Bronchial epithelial cell (primary cell): Measurements from ENCODE around the gene EFL1. TPM values are rescaled to one million over a fixed set of nuclear protein-coding genes. Genes with fewer than 3 reads are reported as not detected.
"Not testable (repeated sequence)": the region's sequence is repeated elsewhere in the genome, so short reads cannot be mapped to it uniquely, and the experiment has no call there.

ENCODE experiments used
- DNase-seq: peaks from one replicate; pipeline ENCODE4 v3.0.0-alpha.2; 2010; ENCODE audit warnings: low read depth
- FAIRE-seq: peaks from 2 replicates; lab custom pipeline; 2011; peaks lifted over from hg19 to GRCh38; lab: Jason Lieb, UNC
- H3K27me3 ChIP-seq: 2 replicates; pipeline ENCODE4 v1.5.1; 2011; ENCODE audit warnings: low read length; ENCODE audit not compliant: control insufficient read depth, insufficient read depth
- H3K36me3 ChIP-seq: 2 replicates; pipeline ENCODE4 v1.5.1; 2011; ENCODE audit warnings: low read length; ENCODE audit not compliant: control insufficient read depth, insufficient read depth
- H3K4me3 ChIP-seq: 2 replicates; pipeline ENCODE4 v1.5.1; 2011; ENCODE audit warnings: mild to moderate bottlenecking, low read depth, low read length, control low read depth
- total RNA-seq: library from RNA; depleted of rRNA; stranded (reverse); fragments of >200 nt; gene quantifications from 2 replicates; pipeline ENCODE4 v1.2.1, GENCODE V29; 2014
- TF ChIP-seq, protein P1 (sequence below): IDR thresholded peaks from 2 replicates; pipeline ENCODE4 v1.5.1; 2011; ENCODE audit warnings: mild to moderate bottlenecking, moderate library complexity, low read length, control low read depth, inconsistent platforms; ENCODE audit not compliant: insufficient read depth, severe bottlenecking

The EFL1 gene
- total RNA-seq, 1 donor from 2014 or later, result 28.2 TPM

GRCh38 chr15:82221535-82221934 is 41.0 kb downstream of the EFL1 start:
- FAIRE-seq (peak; percentile 58), DNase-seq (peak; percentile 23)
- H3K36me3 ChIP-seq, H3K4me3 ChIP-seq, H3K27me3 ChIP-seq: not testable (repeated sequence)
- TF ChIP-seq, protein P1, sequence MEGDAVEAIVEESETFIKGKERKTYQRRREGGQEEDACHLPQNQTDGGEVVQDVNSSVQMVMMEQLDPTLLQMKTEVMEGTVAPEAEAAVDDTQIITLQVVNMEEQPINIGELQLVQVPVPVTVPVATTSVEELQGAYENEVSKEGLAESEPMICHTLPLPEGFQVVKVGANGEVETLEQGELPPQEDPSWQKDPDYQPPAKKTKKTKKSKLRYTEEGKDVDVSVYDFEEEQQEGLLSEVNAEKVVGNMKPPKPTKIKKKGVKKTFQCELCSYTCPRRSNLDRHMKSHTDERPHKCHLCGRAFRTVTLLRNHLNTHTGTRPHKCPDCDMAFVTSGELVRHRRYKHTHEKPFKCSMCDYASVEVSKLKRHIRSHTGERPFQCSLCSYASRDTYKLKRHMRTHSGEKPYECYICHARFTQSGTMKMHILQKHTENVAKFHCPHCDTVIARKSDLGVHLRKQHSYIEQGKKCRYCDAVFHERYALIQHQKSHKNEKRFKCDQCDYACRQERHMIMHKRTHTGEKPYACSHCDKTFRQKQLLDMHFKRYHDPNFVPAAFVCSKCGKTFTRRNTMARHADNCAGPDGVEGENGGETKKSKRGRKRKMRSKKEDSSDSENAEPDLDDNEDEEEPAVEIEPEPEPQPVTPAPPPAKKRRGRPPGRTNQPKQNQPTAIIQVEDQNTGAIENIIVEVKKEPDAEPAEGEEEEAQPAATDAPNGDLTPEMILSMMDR, result peak; percentile 32

DNA sequence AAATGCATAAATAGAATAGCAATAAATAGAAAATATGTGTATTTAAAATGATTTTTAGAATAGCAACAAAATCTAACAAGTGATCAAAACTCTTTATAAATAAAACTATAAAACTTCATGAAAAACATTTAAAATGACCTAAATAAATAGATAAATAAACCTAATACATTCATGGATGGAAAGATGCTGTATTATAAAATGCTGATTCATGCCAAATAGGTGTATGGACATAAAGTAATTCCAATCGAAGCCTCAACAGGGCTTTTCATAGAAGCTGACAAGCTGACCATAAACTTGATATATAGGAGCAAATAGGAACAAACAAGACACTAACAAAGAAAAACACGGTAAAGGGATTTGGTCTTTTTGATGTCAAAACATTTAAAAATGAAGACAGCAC is 46.4 kb downstream of the EFL1 start:
- not testable (repeated sequence) for H3K27me3 ChIP-seq, H3K36me3 ChIP-seq, H3K4me3 ChIP-seq, FAIRE-seq, DNase-seq

GRCh38 chr15:82212201-82212600 is 50.3 kb downstream of the EFL1 start:
- peak; percentile 63 for DNase-seq
- not testable (repeated sequence) for H3K36me3 ChIP-seq, FAIRE-seq, H3K4me3 ChIP-seq, H3K27me3 ChIP-seq

GRCh38 chr15:82210066-82210597 is 52.4 kb downstream of the EFL1 start:
- H3K27me3 ChIP-seq, H3K36me3 ChIP-seq, H3K4me3 ChIP-seq: not testable (repeated sequence)
- FAIRE-seq (peak; percentile 7), DNase-seq (peak; percentile 15)

DNA sequence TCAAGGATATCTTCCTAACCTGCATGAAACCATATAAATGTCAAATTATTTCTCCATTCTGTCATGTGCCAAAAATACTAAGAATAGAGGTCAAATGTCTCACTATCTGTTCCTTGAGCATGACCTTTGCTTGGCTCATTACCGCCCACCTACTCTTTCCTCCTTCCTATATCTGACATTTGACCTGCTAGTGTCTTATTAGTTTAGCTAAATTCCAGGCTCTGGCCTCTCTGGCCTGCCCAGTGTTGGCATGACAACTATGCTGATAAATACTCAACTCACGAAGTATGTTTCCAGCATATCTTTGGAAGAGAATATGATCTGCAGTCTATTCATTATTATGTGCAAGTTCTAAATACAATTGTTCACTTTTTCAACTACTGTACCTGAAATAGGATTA is 58.0 kb downstream of the EFL1 start:
- H3K36me3 ChIP-seq, H3K4me3 ChIP-seq, H3K27me3 ChIP-seq, DNase-seq: not testable (repeated sequence)
- FAIRE-seq, result peak; percentile 55

DNA sequence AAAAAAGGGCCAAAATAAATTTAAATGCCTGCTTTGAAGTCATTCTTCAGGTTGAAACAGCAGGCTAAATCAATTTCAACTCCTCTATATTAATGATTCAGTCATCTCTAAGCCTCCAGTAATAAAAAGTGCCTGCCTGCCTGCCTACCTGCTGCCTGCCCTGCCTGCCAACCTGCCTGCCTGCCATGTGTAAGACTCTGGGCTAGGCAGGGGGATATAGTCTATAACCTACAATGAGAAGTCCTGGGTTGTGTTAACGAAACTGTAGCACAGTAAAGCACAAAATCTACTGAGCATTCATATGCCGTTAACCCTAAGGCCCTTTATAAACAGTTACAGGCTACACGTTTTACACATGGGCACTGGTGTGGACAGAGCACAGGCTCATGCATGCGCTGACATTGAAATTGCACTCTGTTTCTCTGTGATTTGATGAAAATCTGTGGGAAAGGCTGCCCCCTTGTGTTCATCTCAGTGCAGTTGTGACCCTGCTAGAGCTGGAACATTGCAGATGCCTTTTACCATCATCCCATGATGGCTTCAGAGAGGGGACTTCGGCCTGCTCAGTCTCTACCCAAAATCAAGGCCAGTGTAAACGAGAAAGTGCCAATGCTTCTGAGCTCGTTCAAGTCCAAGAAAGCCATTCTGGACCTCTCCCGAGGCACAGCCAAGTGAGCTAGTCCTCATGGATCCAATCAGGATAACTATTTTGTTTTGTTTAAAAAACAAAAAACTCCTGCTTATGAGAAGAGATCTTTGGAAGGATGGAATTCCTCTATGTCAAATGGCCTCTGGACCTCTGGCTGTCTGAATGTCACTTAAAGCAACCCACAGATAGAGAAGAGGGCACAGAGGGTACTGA is 64.6 kb downstream of the EFL1 start:
- no peak overlapping the region for H3K4me3 ChIP-seq
- H3K27me3 ChIP-seq, result no peaks in the 10 kb centered on the region
- H3K36me3 ChIP-seq, result no peaks in the 10 kb centered on the region
- TF ChIP-seq, protein P1, result peak; percentile 79
- DNase-seq (peak; percentile 53), FAIRE-seq (peak; percentile 88)

GRCh38 chr15:82196353-82196752 is 66.2 kb downstream of the EFL1 start:
- no peaks in the 10 kb centered on the region for H3K27me3 ChIP-seq
- TF ChIP-seq, protein P1, result no peak
- H3K4me3 ChIP-seq, result no peak overlapping the region
- DNase-seq (no peak), FAIRE-seq (no peak)
- no peaks in the 10 kb centered on the region for H3K36me3 ChIP-seq

- not testable (repeated sequence) for FAIRE-seq, H3K36me3 ChIP-seq, H3K27me3 ChIP-seq, H3K4me3 ChIP-seq, DNase-seq
Measured at GRCh38 chr15:82195818-82196217, 66.7 kb downstream of the EFL1 start.

- H3K36me3 ChIP-seq, H3K27me3 ChIP-seq, FAIRE-seq, H3K4me3 ChIP-seq, DNase-seq: not testable (repeated sequence)
Measured at GRCh38 chr15:82194488-82194887, 68.0 kb downstream of the EFL1 start.

- not testable (repeated sequence) for H3K36me3 ChIP-seq, DNase-seq, H3K4me3 ChIP-seq, H3K27me3 ChIP-seq, FAIRE-seq
Measured at GRCh38 chr15:82193435-82193834, 69.1 kb downstream of the EFL1 start.

DNA sequence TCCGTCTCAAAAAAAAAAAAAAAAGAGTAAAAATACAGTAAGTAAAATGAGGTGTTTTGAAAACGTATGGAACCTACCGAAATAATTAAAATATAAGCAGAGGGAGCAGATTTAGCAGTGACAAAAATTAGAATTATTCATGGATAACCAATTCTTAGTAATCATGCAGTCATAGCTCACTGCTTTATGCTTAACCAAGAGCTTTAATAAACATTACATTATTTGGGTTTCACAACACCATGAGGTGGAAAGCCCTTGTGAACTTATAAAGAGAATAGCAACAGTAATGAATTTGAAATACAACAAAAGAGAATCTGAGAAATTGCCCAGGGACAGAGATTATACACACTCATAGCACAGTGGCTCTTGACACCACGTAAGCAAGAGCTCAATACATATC is 70.1 kb downstream of the EFL1 start:
- H3K27me3 ChIP-seq, H3K36me3 ChIP-seq, DNase-seq, FAIRE-seq, H3K4me3 ChIP-seq: not testable (repeated sequence)
